GM19463 (cell line): ENCODE results near the gene PHC2.

Experiments used
- ATAC-seq: cut with Tn5 transposase; IDR thresholded peaks from one replicate; pipeline ENCODE4 v1.9.1; 2021; ENCODE audit warnings: mild to moderate bottlenecking, moderate library complexity; ENCODE audit not compliant: unreplicated experiment

The PHC2 gene

GRCh38 chr1:33424610-33425009 is 6.3 kb downstream of the PHC2 start:
- ATAC-seq = no peak

- ATAC-seq = no peak
Measured at GRCh38 chr1:33424205-33424604, 6.7 kb downstream of the PHC2 start.

GRCh38 chr1:33420870-33421775 is 9.8 kb downstream of the PHC2 start:
- ATAC-seq = no peak

- no peak for ATAC-seq
Measured at GRCh38 chr1:33418811-33419210, 12.1 kb downstream of the PHC2 start.

GRCh38 chr1:33414879-33415278 is 16.0 kb downstream of the PHC2 start:
- ATAC-seq = no peak

- no peak for ATAC-seq
Measured at GRCh38 chr1:33410091-33410701, 20.7 kb downstream of the PHC2 start.

- ATAC-seq = no peak
Measured at GRCh38 chr1:33408093-33408436, 22.8 kb downstream of the PHC2 start.

GRCh38 chr1:33407352-33408092 is 23.4 kb downstream of the PHC2 start:
- no peak for ATAC-seq

- ATAC-seq = no peak
Measured at GRCh38 chr1:33402206-33402605, 28.7 kb downstream of the PHC2 start.

- ATAC-seq = no peak
Measured at GRCh38 chr1:33401471-33401870, 29.4 kb downstream of the PHC2 start.

GRCh38 chr1:33400153-33400911 is 30.6 kb downstream of the PHC2 start:
- ATAC-seq = no peak

GRCh38 chr1:33399375-33399774 is 31.5 kb downstream of the PHC2 start:
- ATAC-seq = no peak

- ATAC-seq = no peak
Measured at GRCh38 chr1:33397994-33398393, 32.9 kb downstream of the PHC2 start.

GRCh38 chr1:33397125-33397506 is 33.8 kb downstream of the PHC2 start:
- no peak for ATAC-seq

GRCh38 chr1:33396188-33397124 is 34.4 kb downstream of the PHC2 start:
- no peak for ATAC-seq

- ATAC-seq = no peak
Measured at GRCh38 chr1:33394770-33395169, 36.1 kb downstream of the PHC2 start.

- no peak for ATAC-seq
Measured at GRCh38 chr1:33393991-33394390, 36.9 kb downstream of the PHC2 start.

- ATAC-seq = no peak
Measured at GRCh38 chr1:33393524-33393923, 37.4 kb downstream of the PHC2 start.

GRCh38 chr1:33392639-33393038 is 38.3 kb downstream of the PHC2 start:
- no peak for ATAC-seq

- ATAC-seq = no peak
Measured at GRCh38 chr1:33392206-33392605, 38.7 kb downstream of the PHC2 start.
